SK-N-SH (cell line): ENCODE data around the gene DCANP1. TPM values are rescaled to one million over a fixed set of nuclear protein-coding genes. Genes with fewer than 3 reads are reported as not detected.
A peak's percentile ranks its signal among the peaks of the same experiment; 100 is the strongest.

Experiments used
- CTCF ChIA-PET: fragments of 300-600, 350-600 bp; formaldehyde crosslinking; extraction: SDS; loops from one replicate; lab custom pipeline; 2021; lab: Yijun Ruan, JAX
- POLR2A ChIA-PET: fragments of 350-600 bp; sonication (Branson Sonifier 250); formaldehyde crosslinking; extraction: SDS; loops from one replicate; lab custom pipeline; 2020; ENCODE audit warnings: antibody characterized with exemption, inconsistent platforms; lab: Yijun Ruan, JAX
- DNase-seq: peaks from one replicate; pipeline ENCODE4 v3.0.0; 2012
- H2AFZ ChIP-seq: fragments of 200-600 bp; sonication (generic); 2 replicates; pipeline ENCODE4 v1.8.1; 2016; ENCODE audit warnings: antibody characterized with exemption, mild to moderate bottlenecking, low read depth
- H3F3A ChIP-seq: fragments of 200-600 bp; sonication (generic); replicated peaks from 2 replicates; pipeline ENCODE3; 2016; ENCODE audit warnings: antibody characterized with exemption, mild to moderate bottlenecking; ENCODE audit not compliant: insufficient read depth
- H3K27ac ChIP-seq, 2 experiments: fragments of 200-500 bp in 1 of 2; fragments of 200-600 bp in 1 of 2; sonication (Bioruptor generic) in 1 of 2; sonication (generic), shearing (Covaris generic) in 1 of 2; 2 replicates each; pipeline versions ENCODE4 v1.5.1 to v1.6.1; 2014 to 2016; ENCODE audit warnings: low read depth in 2 of 2, inconsistent platforms in 1 of 2, low read length in 1 of 2, mild to moderate bottlenecking in 1 of 2, mixed read lengths in 1 of 2
- H3K27me3 ChIP-seq: fragments of 200-600 bp; sonication (generic), shearing (Covaris generic); 2 replicates; pipeline ENCODE4 v1.6.1; 2016; ENCODE audit warnings: mixed run types; ENCODE audit not compliant: insufficient read depth
- H3K36me3 ChIP-seq, 2 experiments: fragments of 200-500 bp in 1 of 2; fragments of 200-600 bp in 1 of 2; sonication (Bioruptor generic) in 1 of 2; sonication (generic) in 1 of 2; replicated peaks in 1 of 2; 2 replicates each; pipeline versions ENCODE3 to v1.5.1; 2014 to 2016; ENCODE audit warnings: low read length in 1 of 2, mild to moderate bottlenecking in 1 of 2; ENCODE audit not compliant: insufficient read depth in 2 of 2, control insufficient read depth in 1 of 2
- H3K4me1 ChIP-seq, 2 experiments: fragments of 200-500 bp in 1 of 2; fragments of 200-600 bp in 1 of 2; sonication (Bioruptor generic) in 1 of 2; sonication (generic), shearing (Covaris generic) in 1 of 2; 2 replicates each; pipeline versions ENCODE4 v1.5.1 to v1.6.1; 2014 to 2016; ENCODE audit warnings: low read depth in 1 of 2, low read length in 1 of 2, mixed run types in 1 of 2; ENCODE audit not compliant: insufficient read depth in 2 of 2, control insufficient read depth in 1 of 2
- H3K4me2 ChIP-seq: fragments of 200-600 bp; sonication (generic), shearing (Covaris generic); 2 replicates; pipeline ENCODE4 v1.6.1; 2017; ENCODE audit warnings: mixed run types
- H3K4me3 ChIP-seq, 2 experiments: fragments of 200-500 bp in 1 of 2; fragments of 200-600 bp in 1 of 2; sonication (Bioruptor generic) in 1 of 2; sonication (generic), shearing (Covaris generic) in 1 of 2; 2 replicates each; pipeline versions ENCODE4 v1.5.1 to v1.8.1; 2014 to 2016; ENCODE audit warnings: low read depth in 2 of 2, inconsistent platforms in 1 of 2, low read length in 1 of 2, mild to moderate bottlenecking in 1 of 2, mixed read lengths in 1 of 2, moderate library complexity in 1 of 2
- H3K79me2 ChIP-seq: fragments of 200-600 bp; sonication (generic); 2 replicates; pipeline ENCODE4 v1.8.1; 2017; ENCODE audit warnings: mild to moderate bottlenecking; ENCODE audit not compliant: insufficient read depth
- H3K9ac ChIP-seq: fragments of 200-600 bp; sonication (generic); 2 replicates; pipeline ENCODE4 v1.6.1; 2017; ENCODE audit warnings: mixed run types
- H3K9me2 ChIP-seq: fragments of 200-600 bp; sonication (generic); 2 replicates; pipeline ENCODE4 v1.6.1; 2017; ENCODE audit warnings: mixed run types
- H3K9me3 ChIP-seq: fragments of 200-600 bp; sonication (generic); 2 replicates; pipeline ENCODE4 v1.6.1; 2017; ENCODE audit warnings: mixed run types, mild to moderate bottlenecking, moderate library complexity
- H4K20me1 ChIP-seq: fragments of 200-600 bp; sonication (generic); 2 replicates; pipeline ENCODE4 v1.6.1; 2017; ENCODE audit warnings: mild to moderate bottlenecking, mixed run types; ENCODE audit not compliant: insufficient read depth
- CHD2 ChIP-seq: fragments of 150-350 bp; IDR thresholded peaks from 2 replicates; pipeline ENCODE4 v1.6.1; 2018; ENCODE audit warnings: low read length; ENCODE audit not compliant: partially characterized antibody
- ELF1 ChIP-seq: IDR thresholded peaks from 2 replicates; pipeline ENCODE4 v1.4.0; 2012
- EZH2phosphoT487 ChIP-seq: fragments of 200-600 bp; sonication (generic); IDR thresholded peaks from 2 replicates; pipeline ENCODE4 v1.6.1; 2017; ENCODE audit warnings: low read depth, mixed run types, mild to moderate bottlenecking, antibody characterized with exemption, moderate library complexity, borderline replicate concordance
- FOXJ3 ChIP-seq: sonication (generic); formaldehyde crosslinking; IDR thresholded peaks from 2 replicates; pipeline ENCODE4 v1.5.1; 2020; ENCODE audit warnings: mild to moderate bottlenecking, missing genetic modification reagents
- NFIC ChIP-seq: IDR thresholded peaks from 2 replicates; pipeline ENCODE4 v1.4.0; 2012; ENCODE audit warnings: borderline replicate concordance
- POLR2AphosphoS5 ChIP-seq: IDR thresholded peaks from 2 replicates; pipeline ENCODE4 v1.6.1; 2012; ENCODE audit warnings: low read depth, low read length
- SIN3A ChIP-seq: IDR thresholded peaks from 2 replicates; pipeline ENCODE4 v1.6.1; 2012; ENCODE audit warnings: low read depth, mild to moderate bottlenecking, low read length, moderate library complexity, borderline replicate concordance
- USF1 ChIP-seq: IDR thresholded peaks from 2 replicates; pipeline ENCODE4 v1.4.0; 2012; ENCODE audit warnings: low read depth, borderline replicate concordance
- WGBS: methylation state at CpG from one replicate; pipeline ENCODE4 v1.1.6; 2017; ENCODE audit warnings: low lambda C conversion rate; 5-methylcytosine and 5-hydroxymethylcytosine counted together
- polyA plus RNA-seq, 3 experiments: library from polyadenylated mRNA; depleted of rRNA; stranded (reverse); fragments of >200 nt; gene quantifications; 2 replicates each; pipeline ENCODE4 v1.2.3, GENCODE V29; 2012
- TF ChIP-seq, protein P1 (sequence below): IDR thresholded peaks from 2 replicates; pipeline ENCODE4 v1.4.0; 2012; ENCODE audit warnings: low read depth, borderline replicate concordance
- TF ChIP-seq, protein P2 (sequence below): fragments of 200-600 bp; sonication (generic); IDR thresholded peaks from 2 replicates; pipeline ENCODE4 v1.6.1; 2017; ENCODE audit warnings: antibody characterized with exemption, mild to moderate bottlenecking, moderate library complexity

DCANP1 gene
- polyA plus RNA-seq, 1 of the 3 experiments (the other 2 are of a cell fraction): not detected

GRCh38 chr5:135488727-135489465, 41.7 kb upstream of the DCANP1 start (continued):
- no peak for TF ChIP-seq USF1
- no peak for TF ChIP-seq NFIC
- TF ChIP-seq, protein P1, sequence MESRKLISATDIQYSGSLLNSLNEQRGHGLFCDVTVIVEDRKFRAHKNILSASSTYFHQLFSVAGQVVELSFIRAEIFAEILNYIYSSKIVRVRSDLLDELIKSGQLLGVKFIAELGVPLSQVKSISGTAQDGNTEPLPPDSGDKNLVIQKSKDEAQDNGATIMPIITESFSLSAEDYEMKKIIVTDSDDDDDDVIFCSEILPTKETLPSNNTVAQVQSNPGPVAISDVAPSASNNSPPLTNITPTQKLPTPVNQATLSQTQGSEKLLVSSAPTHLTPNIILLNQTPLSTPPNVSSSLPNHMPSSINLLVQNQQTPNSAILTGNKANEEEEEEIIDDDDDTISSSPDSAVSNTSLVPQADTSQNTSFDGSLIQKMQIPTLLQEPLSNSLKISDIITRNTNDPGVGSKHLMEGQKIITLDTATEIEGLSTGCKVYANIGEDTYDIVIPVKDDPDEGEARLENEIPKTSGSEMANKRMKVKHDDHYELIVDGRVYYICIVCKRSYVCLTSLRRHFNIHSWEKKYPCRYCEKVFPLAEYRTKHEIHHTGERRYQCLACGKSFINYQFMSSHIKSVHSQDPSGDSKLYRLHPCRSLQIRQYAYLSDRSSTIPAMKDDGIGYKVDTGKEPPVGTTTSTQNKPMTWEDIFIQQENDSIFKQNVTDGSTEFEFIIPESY: no peak
- TF ChIP-seq POLR2AphosphoS5: no peak
- no peak for TF ChIP-seq SIN3A

DNA sequence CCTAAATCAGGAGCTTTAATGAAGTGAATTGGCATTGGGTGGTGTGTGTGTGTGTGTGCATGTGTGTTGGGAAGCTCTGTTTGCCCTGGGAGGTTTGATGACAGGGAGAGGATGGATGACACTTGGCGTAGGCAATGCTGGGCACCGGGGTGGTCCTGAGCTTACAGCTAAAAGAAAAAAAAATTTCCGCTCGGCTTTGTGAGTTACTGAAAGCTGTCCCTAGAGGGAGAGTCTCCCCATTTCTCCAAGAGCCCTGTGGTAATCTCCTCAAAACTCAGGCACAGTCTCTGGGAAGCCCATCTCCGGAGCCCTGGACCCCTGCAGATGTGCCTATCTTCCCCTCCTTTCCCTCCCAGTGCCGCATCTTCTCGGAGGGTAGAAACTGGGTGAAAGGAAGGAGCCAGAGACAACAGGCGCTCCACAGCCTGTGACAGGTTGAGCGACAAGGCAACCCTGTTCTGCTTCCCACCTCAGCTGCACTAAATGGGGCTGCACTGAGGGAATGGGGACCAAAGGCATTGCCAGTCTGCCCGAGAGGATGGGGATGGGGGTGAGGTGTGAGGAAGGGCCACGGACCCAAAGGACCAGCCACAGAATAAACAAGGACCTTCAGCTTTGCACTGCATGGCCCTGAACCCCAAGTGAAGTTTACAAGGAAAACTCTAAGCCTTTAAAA, 40.8 kb upstream of the DCANP1 start:
- DNase-seq: no peak
- Histone ChIP-seq H3K9me3 (no peaks in the 10 kb centered on the region), H3K9ac (no peak overlapping the region), H4K20me1 (no peaks in the 10 kb centered on the region), H3K27me3 (no peaks in the 10 kb centered on the region; the same call in 1 of the 2 replicates), H3K79me2 (no peaks in the 10 kb centered on the region), H3K4me1 (peaks cover 0 to 5% of the 10 kb centered on the region in 2 experiments; a peak in 1 of 4 replicates), H2AFZ (peak overlapping the region; percentile 64; the same call in 1 of the 2 replicates), H3K4me3 (no peak overlapping the region; a peak in 1 of 4 replicates), H3F3A (no peaks in the 10 kb centered on the region)
- POLR2A ChIA-PET: no interaction called here
- TF ChIP-seq EZH2phosphoT487: no peak
- TF ChIP-seq ELF1: no peak
- no peak for TF ChIP-seq CHD2
- no peak for TF ChIP-seq FOXJ3
- TF ChIP-seq, protein P2, sequence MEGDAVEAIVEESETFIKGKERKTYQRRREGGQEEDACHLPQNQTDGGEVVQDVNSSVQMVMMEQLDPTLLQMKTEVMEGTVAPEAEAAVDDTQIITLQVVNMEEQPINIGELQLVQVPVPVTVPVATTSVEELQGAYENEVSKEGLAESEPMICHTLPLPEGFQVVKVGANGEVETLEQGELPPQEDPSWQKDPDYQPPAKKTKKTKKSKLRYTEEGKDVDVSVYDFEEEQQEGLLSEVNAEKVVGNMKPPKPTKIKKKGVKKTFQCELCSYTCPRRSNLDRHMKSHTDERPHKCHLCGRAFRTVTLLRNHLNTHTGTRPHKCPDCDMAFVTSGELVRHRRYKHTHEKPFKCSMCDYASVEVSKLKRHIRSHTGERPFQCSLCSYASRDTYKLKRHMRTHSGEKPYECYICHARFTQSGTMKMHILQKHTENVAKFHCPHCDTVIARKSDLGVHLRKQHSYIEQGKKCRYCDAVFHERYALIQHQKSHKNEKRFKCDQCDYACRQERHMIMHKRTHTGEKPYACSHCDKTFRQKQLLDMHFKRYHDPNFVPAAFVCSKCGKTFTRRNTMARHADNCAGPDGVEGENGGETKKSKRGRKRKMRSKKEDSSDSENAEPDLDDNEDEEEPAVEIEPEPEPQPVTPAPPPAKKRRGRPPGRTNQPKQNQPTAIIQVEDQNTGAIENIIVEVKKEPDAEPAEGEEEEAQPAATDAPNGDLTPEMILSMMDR: no peak
- TF ChIP-seq, all 33 proteins: peak for 0
- CTCF ChIA-PET: interaction anchor here (1.0 to 3.1 kb wide), 8 partner anchors 9 to 73 kb away, joined by 3 to 21 read pairs (median 5); no protein-coding TSS in a partner anchor
- H3K36me3 ChIP-seq: no peaks in the 10 kb centered on the region
- no peaks in the 10 kb centered on the region for H3K9me2 ChIP-seq
- H3K4me2 ChIP-seq: no peak overlapping the region
- WGBS: 84% methylated on average over 11 of the region's 11 CpGs
- no peak overlapping the region for H3K27ac ChIP-seq
